OCI-LY7 (cell line): ENCODE measurements around the gene MVD. TPM values are rescaled to one million over a fixed set of nuclear protein-coding genes. Genes with fewer than 3 reads are reported as not detected.

Experiments used
- BruUV-seq: library from RNA; stranded (reverse); fragments of 400-500 nt; replicated peaks from 2 replicates; lab custom pipeline; 2021; lab: Mats Ljungman, UMichigan
- CTCF ChIA-PET: fragments of 300-600 bp; sonication (Branson Sonifier 250); formaldehyde crosslinking; loops from one replicate; lab custom pipeline; 2022; ENCODE audit warnings: antibody characterized with exemption; ENCODE audit not compliant: unreplicated experiment; lab: Charles Lee
- POLR2A ChIA-PET: fragments of 300-600 bp; sonication (Branson Sonifier 250); formaldehyde crosslinking; loops from one replicate; lab custom pipeline; 2022; ENCODE audit warnings: antibody characterized with exemption; lab: Charles Lee
- DNase-seq: peaks from one replicate; pipeline ENCODE4 v3.0.0-alpha.2; 2015; ENCODE audit warnings: low spot score
- H2AFZ ChIP-seq: fragments of 200-600 bp; sonication (generic), shearing (Covaris generic); 2 replicates; pipeline ENCODE4 v1.6.1; 2014; ENCODE audit warnings: mild to moderate bottlenecking, antibody characterized with exemption, low read length, moderate library complexity
- H3K27ac ChIP-seq: fragments of 200-600 bp; sonication (generic); 2 replicates; pipeline ENCODE4 v1.5.1; 2014; ENCODE audit warnings: mixed run types, low read depth, mild to moderate bottlenecking, moderate library complexity, low read length, inconsistent platforms; ENCODE audit not compliant: poor library complexity, severe bottlenecking
- H3K36me3 ChIP-seq: fragments of 200-600 bp; sonication (generic); 2 replicates; pipeline ENCODE4 v1.6.1; 2014; ENCODE audit warnings: mild to moderate bottlenecking, antibody characterized with exemption, low read length, moderate library complexity, mixed read lengths; ENCODE audit not compliant: insufficient read depth
- H3K4me1 ChIP-seq: fragments of 200-600 bp; sonication (generic); 2 replicates; pipeline ENCODE4 v1.5.1; 2014; ENCODE audit warnings: mild to moderate bottlenecking, low read length; ENCODE audit not compliant: insufficient read depth, poor library complexity, severe bottlenecking
- H3K4me2 ChIP-seq: fragments of 200-600 bp; sonication (generic); 2 replicates; pipeline ENCODE4 v1.6.1; 2014; ENCODE audit warnings: mild to moderate bottlenecking, low read length
- H3K4me3 ChIP-seq: fragments of 200-600 bp; sonication (generic); 2 replicates; pipeline ENCODE4 v1.5.1; 2014; ENCODE audit warnings: mild to moderate bottlenecking, low read depth, low read length; ENCODE audit not compliant: poor library complexity, severe bottlenecking
- H3K79me2 ChIP-seq: fragments of 200-600 bp; sonication (generic); 2 replicates; pipeline ENCODE4 v1.6.1; 2016; ENCODE audit warnings: low read depth, mild to moderate bottlenecking, low read length, moderate library complexity, mixed read lengths; ENCODE audit not compliant: insufficient read depth
- H3K9me2 ChIP-seq: fragments of 200-600 bp; sonication (generic); 2 replicates; pipeline ENCODE4 v1.6.1; 2016; ENCODE audit warnings: mild to moderate bottlenecking, low read length, mixed read lengths; ENCODE audit not compliant: insufficient read depth
- H3K9me3 ChIP-seq: fragments of 200-600 bp; sonication (generic); 2 replicates; pipeline ENCODE4 v1.6.1; 2014; ENCODE audit warnings: mild to moderate bottlenecking, mixed run types, low read length, mixed read lengths
- H4K20me1 ChIP-seq: fragments of 200-600 bp; sonication (generic); 2 replicates; pipeline ENCODE4 v1.6.1; 2014; ENCODE audit warnings: mild to moderate bottlenecking, antibody characterized with exemption, low read length, moderate library complexity, mixed read lengths; ENCODE audit not compliant: insufficient read depth
- CTCF ChIP-seq: fragments of 200-600 bp; sonication (generic); conservative IDR thresholded peaks from 2 replicates; pipeline ENCODE4 v1.5.1; 2014; ENCODE audit warnings: mild to moderate bottlenecking, antibody characterized with exemption, low read length, moderate library complexity, mixed read lengths
- EZH2phosphoT487 ChIP-seq: fragments of 200-600 bp; sonication (generic); IDR thresholded peaks from 2 replicates; pipeline ENCODE4 v1.6.1; 2018; ENCODE audit warnings: low read depth, borderline replicate concordance, mild to moderate bottlenecking, mixed run types, antibody characterized with exemption, low read length, moderate library complexity, mixed read lengths
- intact Hi-C: fragments of 100-400 bp; cut with micrococcal nuclease; formaldehyde crosslinking; loops from one replicate; pipeline ENCODE4 v1.10.0; 2022; ENCODE audit not compliant: unreplicated experiment
- total RNA-seq, 2 experiments: library from RNA; depleted of rRNA in 1 of 2; stranded (reverse); fragments of >200 nt in 1 of 2; shearing (Covaris generic) in 1 of 2; gene quantifications; 2 replicates each; pipeline ENCODE4 v1.2.3, GENCODE V29; 2014 to 2022

Gene MVD
- total RNA-seq, 2 experiments from 2014 or later: 65.6 to 158 TPM

- ChIA-PET POLR2A (no interaction called here), CTCF (no interaction called here)
- DNase-seq: no peak
- H3K4me1 ChIP-seq: peaks cover 35% of the 10 kb centered on the region
- no peaks in the 10 kb centered on the region for H4K20me1 ChIP-seq
- peaks cover 11% of the 10 kb centered on the region; the same call in 1 of the 2 replicates for H3K36me3 ChIP-seq
- no peak overlapping the region for H3K4me2 ChIP-seq
- BruUV-seq: no TSS peak
- TF ChIP-seq CTCF (no peak), EZH2phosphoT487 (no peak)
- H3K79me2 ChIP-seq: no peaks in the 10 kb centered on the region
- no peak overlapping the region for H3K4me3 ChIP-seq
- intact Hi-C loops: no loop called here
- no peak overlapping the region for H3K27ac ChIP-seq
- H3K9me2 ChIP-seq: no peaks in the 10 kb centered on the region
- no peak overlapping the region for H2AFZ ChIP-seq
- H3K9me3 ChIP-seq: no peaks in the 10 kb centered on the region
Measured at GRCh38 chr16:88677721-88678120, 14.8 kb upstream of the MVD start.

GRCh38 chr16:88676502-88677242, 13.8 kb upstream of the MVD start:
- Histone ChIP-seq H3K4me3 (no peak overlapping the region), H3K36me3 (peaks cover 11% of the 10 kb centered on the region; the same call in 1 of the 2 replicates), H4K20me1 (no peaks in the 10 kb centered on the region), H3K4me1 (peaks cover 26% of the 10 kb centered on the region), H2AFZ (no peak overlapping the region), H3K4me2 (no peak overlapping the region), H3K27ac (no peak overlapping the region), H3K9me2 (no peaks in the 10 kb centered on the region), H3K9me3 (no peaks in the 10 kb centered on the region), H3K79me2 (no peaks in the 10 kb centered on the region)
- no peak for TF ChIP-seq EZH2phosphoT487
- no peak for TF ChIP-seq CTCF
- ChIA-PET POLR2A (no interaction called here), CTCF (no interaction called here)
- no TSS peak for BruUV-seq
- DNase-seq: no peak
- intact Hi-C loops: no loop called here

GRCh38 chr16:88673716-88674379, 11.0 kb upstream of the MVD start:
- no peak for TF ChIP-seq CTCF
- TF ChIP-seq EZH2phosphoT487: no peak
- Histone ChIP-seq H3K9me2 (no peaks in the 10 kb centered on the region), H3K9me3 (no peaks in the 10 kb centered on the region), H2AFZ (no peak overlapping the region), H3K4me1 (no peaks in the 10 kb centered on the region), H3K27ac (no peak overlapping the region), H3K4me3 (no peak overlapping the region), H3K79me2 (no peaks in the 10 kb centered on the region), H3K4me2 (no peak overlapping the region), H4K20me1 (no peaks in the 10 kb centered on the region), H3K36me3 (peaks cover 20% of the 10 kb centered on the region)
- BruUV-seq: no TSS peak
- ChIA-PET POLR2A (interaction anchor here (0.5 to 0.6 kb wide), 2 partner anchors 12 to 1150 kb away, joined by 3 to 6 read pairs; no protein-coding TSS in a partner anchor), CTCF (no interaction called here)
- DNase-seq: no peak
- intact Hi-C loops: no loop called here
